Panc1 (cell line): ENCODE results near the gene LRBA. TPM values are rescaled to one million over a fixed set of nuclear protein-coding genes. Genes with fewer than 3 reads are reported as not detected.

Source experiments
- ATAC-seq: fragments of 200-7000 bp; cut with Tn5 transposase; 2 replicates; pipeline ENCODE4 v1.9.1; 2020; ENCODE audit warnings: mild to moderate bottlenecking, moderate library complexity
- BruUV-seq: library from RNA; stranded (reverse); fragments of 400-500 nt; replicated peaks from 2 replicates; lab custom pipeline; 2021; lab: Mats Ljungman, UMichigan
- CTCF ChIA-PET: fragments of 300-600 bp; sonication (Branson Sonifier 250); formaldehyde crosslinking; loops from one replicate; lab custom pipeline; 2022; ENCODE audit warnings: antibody characterized with exemption; lab: Charles Lee
- POLR2A ChIA-PET: fragments of 300-600 bp; sonication (Branson Sonifier 250); formaldehyde crosslinking; loops from one replicate; lab custom pipeline; 2022; ENCODE audit warnings: antibody characterized with exemption; lab: Charles Lee
- DNase-seq: peaks from one replicate; pipeline ENCODE4 v3.0.0-alpha.2; 2010; ENCODE audit warnings: low read depth, low spot score
- H3K27ac ChIP-seq: 2 replicates; pipeline ENCODE4 v1.5.1; 2011; ENCODE audit warnings: mild to moderate bottlenecking, low read length, inconsistent platforms
- H3K27me3 ChIP-seq: fragments of 200-500 bp; sonication (Bioruptor generic); 2 replicates; pipeline ENCODE4 v1.6.0; 2014; ENCODE audit warnings: low read length, inconsistent platforms; ENCODE audit not compliant: control insufficient read depth, insufficient read depth
- H3K36me3 ChIP-seq: fragments of 200-500 bp; sonication (Bioruptor generic); 2 replicates; pipeline ENCODE4 v1.5.1; 2014; ENCODE audit warnings: inconsistent platforms, mild to moderate bottlenecking, low read length, moderate library complexity; ENCODE audit not compliant: control insufficient read depth, insufficient read depth
- H3K4me1 ChIP-seq: 2 replicates; pipeline ENCODE4 v1.5.1; 2011; ENCODE audit warnings: inconsistent platforms, mild to moderate bottlenecking, low read length, moderate library complexity; ENCODE audit not compliant: control insufficient read depth, insufficient read depth
- H3K4me3 ChIP-seq, 2 experiments: 2 replicates each; pipeline ENCODE4 v1.5.1; 2011 to 2012; ENCODE audit warnings: low read depth in 2 of 2, low read length in 2 of 2, mild to moderate bottlenecking in 2 of 2, inconsistent platforms in 1 of 2, moderate library complexity in 1 of 2
- H3K9me3 ChIP-seq: fragments of 200-500 bp; sonication (Bioruptor generic); 2 replicates; pipeline ENCODE4 v1.5.1; 2014; ENCODE audit warnings: low read depth, mild to moderate bottlenecking, inconsistent platforms, low read length, moderate library complexity; ENCODE audit not compliant: control insufficient read depth, insufficient read depth
- POLR2AphosphoS5 ChIP-seq: IDR thresholded peaks from 2 replicates; pipeline ENCODE4 v1.6.1; 2012; ENCODE audit warnings: mild to moderate bottlenecking, low read depth, low read length, moderate library complexity
- SIN3A ChIP-seq: IDR thresholded peaks from 2 replicates; pipeline ENCODE4 v1.6.1; 2012; ENCODE audit warnings: low read depth, mild to moderate bottlenecking, low read length, moderate library complexity, borderline replicate concordance; ENCODE audit not compliant: insufficient read depth
- TCF7L2 ChIP-seq: IDR thresholded peaks from 2 replicates; pipeline ENCODE4 v1.6.1; 2011; ENCODE audit warnings: mild to moderate bottlenecking, low read depth, low read length, inconsistent platforms
- in situ Hi-C: cut with HindIII; loops from 2 replicates; pipeline ENCODE4 v1.10.0; 2016; ENCODE audit warnings: low sequenced_read_pairs, low pct_unique_long_range_greater_than_20kb
- intact Hi-C: fragments of 100-400 bp; cut with micrococcal nuclease; formaldehyde crosslinking; loops from one replicate; pipeline ENCODE4 v1.10.0; 2022; ENCODE audit not compliant: unreplicated experiment
- total RNA-seq: library from RNA; stranded (reverse); gene quantifications from one replicate; pipeline ENCODE4 v1.2.1, GENCODE V29; 2021; ENCODE audit not compliant: unreplicated experiment
- TF ChIP-seq, protein P1 (sequence below), 2 experiments: IDR thresholded peaks; 2 replicates each; pipeline ENCODE4 v1.6.1; 2011 to 2012; ENCODE audit warnings: low read depth in 2 of 2, control low read depth in 1 of 2, low read length in 1 of 2, mild to moderate bottlenecking in 1 of 2, moderate library complexity in 1 of 2; ENCODE audit not compliant: insufficient read depth in 1 of 2
- TF ChIP-seq, protein P2 (sequence below): fragments of 450-650 bp; IDR thresholded peaks from 2 replicates; pipeline ENCODE4 v1.5.1; 2017; ENCODE audit warnings: mild to moderate bottlenecking

Gene LRBA
- total RNA-seq, 1 experiment from 2014 or later: 26.4 TPM

DNA sequence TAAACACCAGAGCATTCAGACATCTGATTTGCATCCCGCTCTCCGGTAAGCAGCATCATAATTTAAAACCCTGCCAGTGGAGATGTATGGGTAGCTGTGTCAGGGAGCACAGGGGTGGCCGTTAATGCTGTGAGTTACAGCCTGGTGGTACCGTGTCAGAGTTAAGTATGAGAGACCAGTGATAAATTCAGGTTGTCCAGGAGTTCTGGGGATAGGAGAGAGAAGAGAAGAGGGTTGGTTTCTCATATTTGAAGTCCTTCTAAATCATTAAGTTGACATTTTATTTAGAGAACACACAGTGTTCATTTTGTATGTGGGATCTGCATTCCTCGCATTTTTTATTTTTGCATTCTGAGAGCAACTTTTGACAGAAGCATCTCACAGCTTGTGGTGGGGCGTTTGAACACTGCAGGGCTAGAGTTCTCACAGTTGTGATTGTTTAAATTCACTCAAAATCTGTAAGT, 779.2 kb downstream of the LRBA start:
- CTCF ChIA-PET: no interaction called here
- DNase-seq: no peak
- intact Hi-C loops (no loop called here), in situ Hi-C loops (no loop called here)
- no peaks in the 10 kb centered on the region for H3K9me3 ChIP-seq
- peaks cover 35% of the 10 kb centered on the region for H3K4me1 ChIP-seq
- H3K4me3 ChIP-seq: no peak overlapping the region
- no peak for ATAC-seq
- POLR2A ChIA-PET: no interaction called here
- no peaks in the 10 kb centered on the region for H3K27me3 ChIP-seq
- TF ChIP-seq SIN3A: no peak
- TF ChIP-seq, protein P1, sequence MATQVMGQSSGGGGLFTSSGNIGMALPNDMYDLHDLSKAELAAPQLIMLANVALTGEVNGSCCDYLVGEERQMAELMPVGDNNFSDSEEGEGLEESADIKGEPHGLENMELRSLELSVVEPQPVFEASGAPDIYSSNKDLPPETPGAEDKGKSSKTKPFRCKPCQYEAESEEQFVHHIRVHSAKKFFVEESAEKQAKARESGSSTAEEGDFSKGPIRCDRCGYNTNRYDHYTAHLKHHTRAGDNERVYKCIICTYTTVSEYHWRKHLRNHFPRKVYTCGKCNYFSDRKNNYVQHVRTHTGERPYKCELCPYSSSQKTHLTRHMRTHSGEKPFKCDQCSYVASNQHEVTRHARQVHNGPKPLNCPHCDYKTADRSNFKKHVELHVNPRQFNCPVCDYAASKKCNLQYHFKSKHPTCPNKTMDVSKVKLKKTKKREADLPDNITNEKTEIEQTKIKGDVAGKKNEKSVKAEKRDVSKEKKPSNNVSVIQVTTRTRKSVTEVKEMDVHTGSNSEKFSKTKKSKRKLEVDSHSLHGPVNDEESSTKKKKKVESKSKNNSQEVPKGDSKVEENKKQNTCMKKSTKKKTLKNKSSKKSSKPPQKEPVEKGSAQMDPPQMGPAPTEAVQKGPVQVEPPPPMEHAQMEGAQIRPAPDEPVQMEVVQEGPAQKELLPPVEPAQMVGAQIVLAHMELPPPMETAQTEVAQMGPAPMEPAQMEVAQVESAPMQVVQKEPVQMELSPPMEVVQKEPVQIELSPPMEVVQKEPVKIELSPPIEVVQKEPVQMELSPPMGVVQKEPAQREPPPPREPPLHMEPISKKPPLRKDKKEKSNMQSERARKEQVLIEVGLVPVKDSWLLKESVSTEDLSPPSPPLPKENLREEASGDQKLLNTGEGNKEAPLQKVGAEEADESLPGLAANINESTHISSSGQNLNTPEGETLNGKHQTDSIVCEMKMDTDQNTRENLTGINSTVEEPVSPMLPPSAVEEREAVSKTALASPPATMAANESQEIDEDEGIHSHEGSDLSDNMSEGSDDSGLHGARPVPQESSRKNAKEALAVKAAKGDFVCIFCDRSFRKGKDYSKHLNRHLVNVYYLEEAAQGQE (IDR thresholded peaks at IDR 0.05; ENCODE audit: insufficient read depth in 1 of 2, low read depth in 2 of 2, low read length in 1 of 2): no peak
- TF ChIP-seq TCF7L2: no peak
- TF ChIP-seq, protein P2, sequence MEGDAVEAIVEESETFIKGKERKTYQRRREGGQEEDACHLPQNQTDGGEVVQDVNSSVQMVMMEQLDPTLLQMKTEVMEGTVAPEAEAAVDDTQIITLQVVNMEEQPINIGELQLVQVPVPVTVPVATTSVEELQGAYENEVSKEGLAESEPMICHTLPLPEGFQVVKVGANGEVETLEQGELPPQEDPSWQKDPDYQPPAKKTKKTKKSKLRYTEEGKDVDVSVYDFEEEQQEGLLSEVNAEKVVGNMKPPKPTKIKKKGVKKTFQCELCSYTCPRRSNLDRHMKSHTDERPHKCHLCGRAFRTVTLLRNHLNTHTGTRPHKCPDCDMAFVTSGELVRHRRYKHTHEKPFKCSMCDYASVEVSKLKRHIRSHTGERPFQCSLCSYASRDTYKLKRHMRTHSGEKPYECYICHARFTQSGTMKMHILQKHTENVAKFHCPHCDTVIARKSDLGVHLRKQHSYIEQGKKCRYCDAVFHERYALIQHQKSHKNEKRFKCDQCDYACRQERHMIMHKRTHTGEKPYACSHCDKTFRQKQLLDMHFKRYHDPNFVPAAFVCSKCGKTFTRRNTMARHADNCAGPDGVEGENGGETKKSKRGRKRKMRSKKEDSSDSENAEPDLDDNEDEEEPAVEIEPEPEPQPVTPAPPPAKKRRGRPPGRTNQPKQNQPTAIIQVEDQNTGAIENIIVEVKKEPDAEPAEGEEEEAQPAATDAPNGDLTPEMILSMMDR: no peak
- no peak for TF ChIP-seq POLR2AphosphoS5
- H3K27ac ChIP-seq: peak overlapping the region; percentile 93
- H3K36me3 ChIP-seq: no peaks in the 10 kb centered on the region; the same call in 1 of the 2 replicates
- BruUV-seq: no TSS peak

DNA sequence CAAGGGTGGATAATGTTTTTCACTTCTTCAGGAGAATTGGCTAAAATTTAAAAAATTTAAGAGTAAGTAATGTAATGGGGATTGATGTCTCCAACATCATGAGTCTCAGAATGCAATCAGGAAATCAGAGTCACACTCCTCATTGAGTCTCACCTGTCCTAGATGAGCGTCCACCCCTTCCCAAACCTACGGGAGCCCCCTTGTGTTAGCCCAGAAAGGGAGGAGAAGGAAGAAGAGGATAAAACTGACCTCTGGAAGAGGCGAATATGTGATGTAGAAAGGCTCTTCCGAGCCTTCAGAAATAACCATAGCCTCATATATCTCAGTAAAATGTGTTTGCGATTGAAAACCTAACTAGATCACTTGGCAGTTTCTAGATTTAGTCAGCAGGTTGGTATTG, 779.8 kb downstream of the LRBA start:
- no peak overlapping the region for H3K4me3 ChIP-seq
- intact Hi-C loops: no loop called here
- BruUV-seq: no TSS peak
- DNase-seq: no peak
- no peaks in the 10 kb centered on the region; the same call in 1 of the 2 replicates for H3K36me3 ChIP-seq
- TF ChIP-seq POLR2AphosphoS5 (no peak), SIN3A (no peak), TCF7L2 (no peak)
- TF ChIP-seq, protein P1 (IDR thresholded peaks at IDR 0.05; ENCODE audit: insufficient read depth in 1 of 2, low read depth in 2 of 2, low read length in 1 of 2): no peak
- TF ChIP-seq, protein P2: no peak; the same call in 1 of the 2 replicates
- no peaks in the 10 kb centered on the region for H3K9me3 ChIP-seq
- H3K27me3 ChIP-seq: no peaks in the 10 kb centered on the region
- H3K4me1 ChIP-seq: peaks cover 37% of the 10 kb centered on the region
- in situ Hi-C loops: no loop called here
- ATAC-seq: no peak
- H3K27ac ChIP-seq: peak overlapping the region; percentile 93
- ChIA-PET POLR2A (no interaction called here), CTCF (no interaction called here)
